Stimulated activated CD4-positive, alpha-beta T cell treated with anti-CD3 and anti-CD28 coated beads, TNF-alpha, amount 100 ng/mL, for 1 hour (primary cell): Measurements from ENCODE around the gene PLAC9.

Experiments
- DNase-seq, 3 donors: peaks; one replicate each; pipeline ENCODE4 v3.0.0-alpha.2; 2020; ENCODE audit warnings: low read depth in 3 of 3, low spot score in 1 of 3

Gene PLAC9

DNA sequence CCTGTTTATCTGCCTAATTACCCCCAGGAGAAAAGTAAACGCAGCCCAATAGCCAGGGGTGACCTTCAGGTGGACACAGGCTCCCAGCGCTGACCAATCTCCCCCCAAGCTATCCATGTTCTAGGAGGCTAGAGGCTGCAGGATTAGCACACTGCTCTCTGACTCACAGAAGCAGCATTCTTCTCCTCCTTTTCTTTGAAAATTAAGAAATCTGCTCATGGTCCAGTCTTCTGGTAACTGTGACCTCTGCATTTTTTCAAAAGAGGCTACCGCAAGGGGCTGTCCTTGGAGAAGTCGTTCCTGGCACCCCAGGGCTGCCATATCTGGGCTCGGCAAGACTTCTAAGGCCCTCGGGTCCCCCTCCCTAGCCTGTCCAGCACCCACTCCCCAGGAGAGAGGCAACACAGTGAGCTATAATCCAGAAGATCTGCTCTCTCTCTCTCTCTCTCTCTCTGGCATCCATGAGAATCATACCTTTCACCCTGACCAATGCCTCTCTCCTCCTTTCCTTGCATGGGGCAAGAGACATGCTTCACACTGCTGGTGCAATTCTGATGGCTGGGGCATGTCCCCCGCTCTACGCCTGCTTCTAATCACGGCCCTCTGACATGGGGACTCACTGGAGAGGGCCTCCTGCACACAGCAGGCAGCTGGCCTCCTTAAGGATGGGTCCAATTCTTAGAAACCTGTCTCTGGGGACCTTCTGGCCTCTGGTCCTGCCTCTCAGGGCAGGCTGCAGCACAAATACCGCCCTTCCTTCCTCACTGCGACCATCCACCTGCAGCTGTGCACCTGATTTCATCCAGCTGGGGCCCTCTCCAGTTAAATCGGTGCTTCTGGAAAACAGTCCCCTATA is 45.5 kb downstream of the PLAC9 start:
- DNase-seq, result no peak

DNA sequence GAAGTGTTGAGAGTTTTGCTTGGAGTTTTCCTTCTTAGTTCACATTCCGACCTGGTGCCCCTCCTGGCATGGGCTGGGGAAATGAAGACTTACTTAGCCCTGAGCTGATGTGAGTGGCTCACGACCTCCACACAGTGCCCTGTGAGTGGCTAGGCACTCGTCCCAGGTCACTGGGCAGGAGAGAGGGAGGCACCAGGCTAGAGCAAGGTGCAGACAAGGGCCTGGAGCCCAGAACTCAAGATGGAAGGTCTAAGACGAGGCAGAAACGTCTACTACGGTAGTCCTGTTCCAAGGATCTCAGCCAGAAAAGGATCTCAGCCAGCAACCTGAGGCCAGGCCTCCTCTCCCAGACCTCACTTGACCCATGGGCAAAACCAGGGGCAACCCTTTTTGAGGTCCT is 50.5 kb downstream of the PLAC9 start:
- DNase-seq, result no peak

DNA sequence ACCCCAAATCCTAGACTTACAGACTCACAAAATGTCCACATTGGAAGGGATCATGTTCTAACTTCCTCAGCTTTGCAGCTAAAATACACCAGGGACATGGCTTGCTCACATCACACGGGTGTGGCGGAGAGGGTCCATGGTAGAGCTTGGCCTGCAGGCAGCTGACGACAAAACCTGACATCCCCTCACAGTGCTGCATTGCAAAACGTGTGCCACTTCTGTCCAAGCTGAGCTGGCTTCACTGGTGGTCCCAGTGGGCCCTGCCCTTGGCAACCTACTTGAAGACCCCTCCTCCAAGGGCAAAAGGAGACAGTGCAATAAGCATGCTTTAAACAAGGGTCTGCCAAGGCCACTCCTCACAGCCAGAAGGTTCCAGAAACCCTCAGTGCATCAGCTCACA is 50.9 kb downstream of the PLAC9 start:
- no peak for DNase-seq

DNA sequence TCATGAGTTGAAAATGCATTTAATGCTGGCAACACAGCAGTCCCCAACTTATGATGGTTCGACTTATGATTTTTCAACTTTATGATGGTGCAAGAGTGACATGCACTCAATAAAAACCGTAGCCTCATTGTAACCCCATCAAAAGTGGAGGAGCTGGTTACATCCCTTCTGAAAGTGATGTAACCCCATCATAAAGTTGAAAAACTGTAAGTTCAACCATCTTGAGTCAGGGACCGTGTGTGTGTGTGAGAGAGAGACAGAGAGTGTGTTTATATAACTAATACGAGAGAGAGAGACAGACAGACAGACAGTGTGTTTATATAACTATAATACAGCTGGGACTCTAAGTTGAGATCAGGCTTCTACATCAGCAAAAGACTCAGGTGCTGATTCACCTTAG is 51.8 kb downstream of the PLAC9 start:
- DNase-seq, result no peak

DNA sequence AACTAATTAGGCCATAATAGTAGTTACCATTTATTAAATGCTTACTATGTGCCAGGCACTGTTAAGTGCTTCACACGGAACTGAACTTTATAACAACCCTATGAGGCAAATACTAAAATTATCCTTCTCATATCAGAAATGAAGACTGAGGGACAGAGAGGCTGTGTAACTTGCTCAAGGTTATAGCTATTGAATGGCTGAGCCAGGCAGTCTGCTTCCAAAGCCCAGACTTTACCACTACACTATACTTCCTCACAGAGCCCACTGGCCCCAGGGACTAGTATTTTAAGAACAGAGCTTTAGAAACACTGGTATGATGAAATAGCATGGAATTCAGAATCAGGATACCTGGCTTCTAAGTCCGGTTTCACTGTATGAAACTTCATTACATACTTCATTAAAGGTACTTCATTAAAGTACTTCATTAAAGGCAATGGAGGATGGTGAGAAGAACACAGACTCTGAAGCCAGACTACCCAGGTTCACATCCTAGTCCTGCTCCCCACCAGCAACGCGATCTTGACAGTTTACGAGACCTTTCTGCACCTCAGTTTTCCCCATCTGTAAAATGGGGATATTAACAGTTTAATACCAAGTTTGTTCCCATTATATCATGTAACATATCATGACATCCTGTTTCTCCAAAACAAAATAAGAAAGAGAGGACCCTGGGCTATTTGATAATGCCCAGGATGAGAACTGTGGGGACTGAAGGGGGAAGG is 53.2 kb downstream of the PLAC9 start:
- no peak for DNase-seq

DNA sequence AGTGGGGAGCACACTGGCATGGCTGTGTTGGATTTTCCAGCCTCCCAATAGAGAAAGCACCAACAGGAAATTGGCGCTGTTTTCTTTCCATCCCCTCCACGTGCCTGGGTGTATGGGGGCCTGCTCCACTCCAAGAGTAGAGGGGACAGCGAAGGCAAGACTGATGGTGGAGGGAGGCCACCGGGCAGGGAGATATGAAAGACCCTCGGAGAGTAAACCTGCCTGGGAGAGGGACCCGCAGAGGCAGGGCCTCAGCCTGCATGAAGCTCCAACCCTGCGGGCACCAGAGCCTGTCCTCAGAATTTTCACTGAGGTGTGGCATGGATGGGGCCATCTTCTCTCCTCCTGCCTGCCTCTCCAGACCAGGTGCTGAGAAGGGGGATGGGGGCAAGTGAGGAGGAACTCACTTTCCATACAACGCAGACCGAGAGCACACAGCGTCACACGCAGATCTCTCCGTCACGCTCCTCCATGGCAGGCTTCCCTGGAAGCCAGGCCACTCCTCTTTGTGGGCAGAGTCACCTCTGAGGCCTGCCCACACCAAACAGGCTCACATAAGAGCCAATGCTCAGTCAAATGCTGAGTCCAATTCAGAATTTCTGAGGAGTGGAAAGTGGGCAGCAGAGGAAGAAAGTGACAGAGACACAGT is 54.0 kb downstream of the PLAC9 start:
- no peak for DNase-seq

DNA sequence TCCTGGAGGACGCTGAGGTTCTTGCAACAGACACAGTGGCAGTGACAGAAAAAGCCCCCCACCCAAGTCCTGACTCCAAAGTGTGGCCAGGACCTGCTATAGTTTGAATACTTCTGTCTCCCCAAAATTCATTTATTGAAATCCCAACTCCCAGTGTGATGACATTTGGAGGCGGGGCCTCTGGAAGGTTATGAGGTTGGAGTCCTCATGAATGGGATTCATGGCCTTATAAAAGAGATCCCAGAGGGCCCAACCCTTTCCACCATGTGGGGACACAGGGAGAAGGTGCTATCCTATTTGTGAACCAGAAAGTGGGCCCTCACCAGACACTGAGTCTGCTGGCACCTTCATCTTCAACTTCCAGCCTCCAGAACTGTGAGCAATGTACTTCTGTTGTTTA is 54.5 kb downstream of the PLAC9 start:
- no peak for DNase-seq

DNA sequence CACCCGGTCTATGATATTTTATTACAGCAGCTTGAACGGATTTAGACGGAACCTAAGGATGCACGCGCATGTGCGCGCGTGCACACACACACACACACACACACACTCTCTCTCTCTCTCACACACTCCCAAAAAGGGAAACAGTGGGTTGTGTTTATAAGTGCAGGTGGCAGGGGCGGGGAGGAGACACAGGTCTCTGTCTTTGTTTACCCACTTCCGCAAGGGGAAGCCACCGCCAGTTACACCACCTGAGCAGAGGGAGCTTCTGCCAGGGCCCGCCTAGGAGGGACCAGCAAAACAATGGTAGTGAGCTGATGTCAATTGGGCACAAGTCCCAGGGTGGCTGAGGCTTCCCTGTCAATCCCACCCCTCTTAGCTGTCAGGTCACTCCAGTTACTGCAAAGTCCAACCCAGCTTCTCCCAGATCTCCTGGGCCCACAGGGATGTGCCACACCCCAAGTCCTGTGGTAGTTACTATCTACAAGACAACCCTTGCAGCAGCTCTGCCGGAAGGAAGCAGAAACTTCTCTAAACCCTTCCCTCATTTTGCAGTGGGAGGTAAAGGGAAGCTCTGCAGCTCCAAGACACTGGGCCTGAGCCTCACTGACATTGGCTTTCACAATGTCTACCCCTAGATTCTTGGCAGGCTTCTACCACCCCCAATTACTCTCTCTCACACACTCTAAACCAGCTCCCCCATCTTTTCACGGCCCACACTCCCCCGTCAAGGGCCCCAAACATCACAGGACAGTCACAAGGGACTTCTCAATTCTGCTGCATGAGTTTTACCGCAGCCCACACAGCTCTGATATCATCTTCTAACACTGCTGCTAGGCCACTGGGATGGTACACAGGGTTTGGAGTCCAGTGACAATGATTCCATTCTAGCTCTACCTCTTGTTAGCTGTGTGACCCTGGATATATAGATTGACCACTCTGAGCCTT is 55.2 kb downstream of the PLAC9 start:
- peak in 2 of 3 donors; percentile 58 to 63 for DNase-seq

DNA sequence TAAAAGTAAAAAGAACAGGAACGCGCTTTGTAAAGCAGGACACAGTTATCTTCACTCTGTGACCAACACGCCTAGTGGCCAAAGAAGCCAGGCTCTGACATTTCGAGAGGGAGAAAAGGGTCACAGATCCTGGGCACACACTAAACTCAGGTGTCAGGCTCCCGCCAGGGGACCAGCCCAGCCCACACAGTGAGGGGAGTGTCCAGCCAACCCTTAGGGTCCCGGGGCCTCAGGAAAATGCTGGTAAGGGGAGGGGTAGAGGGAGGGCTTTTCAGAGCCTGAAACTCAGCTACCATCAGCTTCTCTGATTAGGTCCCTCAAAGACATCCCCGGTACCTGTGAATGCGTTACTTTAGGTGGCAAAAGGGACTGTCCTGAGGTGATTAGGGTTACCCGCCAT is 56.2 kb downstream of the PLAC9 start:
- no peak for DNase-seq

DNA sequence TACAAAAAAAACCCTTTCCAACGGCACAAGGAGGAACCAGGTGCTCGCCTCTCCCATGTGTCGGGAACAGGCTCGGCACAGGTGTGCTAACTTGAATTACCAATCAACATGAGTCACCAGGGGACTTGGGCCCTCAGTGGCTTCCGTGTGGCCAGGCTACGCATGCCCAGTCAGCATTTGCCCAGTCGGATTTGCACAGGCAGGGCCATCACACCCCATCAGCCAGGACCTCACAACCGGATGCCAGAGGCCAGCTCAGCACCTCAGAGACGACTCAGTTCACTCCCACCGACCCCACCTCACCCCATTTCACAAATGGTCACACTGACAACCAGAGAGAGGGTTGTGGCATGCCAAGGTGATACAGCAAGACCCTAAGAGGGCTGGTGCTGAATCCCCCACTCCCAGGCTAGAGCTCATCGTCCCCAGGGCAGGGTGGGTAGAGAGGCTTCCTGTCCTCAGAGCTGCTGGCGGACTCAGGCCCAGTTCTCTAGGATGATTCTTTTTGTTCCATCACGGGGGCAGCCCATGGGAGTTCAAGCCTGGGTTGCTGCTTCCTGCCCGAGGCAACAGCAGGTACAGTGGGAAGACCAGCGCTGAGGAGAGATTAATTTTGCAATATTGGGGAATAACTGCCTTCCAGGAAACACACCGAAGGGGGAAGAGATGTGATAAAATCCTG is 59.2 kb downstream of the PLAC9 start:
- DNase-seq, result no peak

DNA sequence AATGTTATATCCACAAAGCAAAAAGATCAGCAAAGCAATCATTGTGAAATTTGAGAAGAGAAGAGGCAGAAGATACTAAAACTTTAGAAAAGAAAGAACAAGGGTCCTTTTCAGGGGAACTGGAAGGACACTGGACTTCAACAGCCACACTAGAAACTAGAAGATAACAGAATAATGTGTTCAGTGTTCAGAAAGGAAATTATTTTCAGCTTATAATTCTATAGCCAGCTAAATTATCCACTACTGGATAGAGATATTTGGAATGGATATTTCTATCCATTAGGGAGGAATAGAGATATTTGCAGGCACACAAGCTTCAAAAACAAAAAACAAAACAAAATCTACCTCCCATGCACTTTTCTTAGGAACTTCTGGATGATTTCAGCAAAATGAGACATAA is 60.0 kb downstream of the PLAC9 start:
- no peak for DNase-seq

DNA sequence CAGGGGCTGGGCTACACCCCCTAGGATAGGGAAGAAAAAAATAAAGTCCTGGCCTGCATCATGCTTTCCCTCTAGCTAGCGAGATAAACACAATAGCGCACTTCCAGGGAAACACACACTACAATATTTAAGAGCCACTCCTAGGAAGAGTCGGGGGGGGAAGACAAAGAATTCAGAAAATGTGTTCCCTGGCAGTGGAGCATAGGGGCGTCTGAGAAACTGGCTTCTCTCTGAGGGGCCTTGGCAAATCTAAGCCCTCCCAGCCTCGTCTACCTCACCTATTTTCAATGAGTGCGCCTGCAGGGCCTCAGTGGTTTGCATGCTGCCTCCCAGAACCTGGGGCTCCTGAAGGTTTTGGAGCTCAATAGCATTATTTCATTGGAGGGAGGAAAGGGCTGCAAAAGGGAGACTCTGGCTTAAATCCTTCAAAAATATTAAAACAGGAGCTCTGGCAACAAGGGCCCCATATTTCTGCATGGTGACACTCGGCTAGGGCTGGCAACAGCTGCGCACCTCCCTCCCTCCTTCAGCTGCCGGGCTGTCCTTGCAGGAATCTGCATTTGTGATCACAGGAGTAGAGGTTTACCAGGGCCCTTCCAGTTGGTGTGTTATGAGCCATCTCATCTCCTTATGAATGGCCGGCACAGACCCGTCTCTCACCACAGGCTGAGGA is 62.0 kb downstream of the PLAC9 start:
- DNase-seq, result no peak
